Measurements from ENCODE around the gene ATXN3L. TPM values are rescaled to one million over a fixed set of nuclear protein-coding genes. Genes with fewer than 3 reads are reported as not detected.

Gene ATXN3L
- total and polyA plus RNA-seq, 2 experiments from 2014 or later: not detected

GRCh38 chrX:13270360-13270759 is 49.5 kb downstream of the ATXN3L start (continued):
- TF ChIP-seq ZNF462 (CRISPR knock-in tag; IDR thresholded peaks at IDR 0.05) (no peak), ZNF331 (CRISPR knock-in tag; IDR thresholded peaks at IDR 0.05; ENCODE audit: low read depth) (no peak), CREB1 (CRISPR knock-in tag; IDR thresholded peaks at IDR 0.05; ENCODE audit: low read depth) (no peak)

GRCh38 chrX:13268874-13269273 is 51.0 kb downstream of the ATXN3L start:
- no peak overlapping the region for H3K27ac Mint-ChIP-seq
- H3K36me3 Mint-ChIP-seq (ENCODE audit: low read depth): no peaks in the 10 kb centered on the region
- Histone ChIP-seq H3K79me2 (replicated peaks; ENCODE audit: insufficient read depth) (no peaks in the 10 kb centered on the region), H3K27ac (ENCODE audit: low read depth) (no peak overlapping the region), H3K27me3 (ENCODE audit: insufficient read depth) (no peaks in the 10 kb centered on the region), H3F3A (replicated peaks; ENCODE audit: low read depth) (no peaks in the 10 kb centered on the region), H3K4me1 (ENCODE audit: insufficient read depth) (peaks cover 6% of the 10 kb centered on the region; the same call in 1 of the 2 replicates), H3K9me2 (ENCODE audit: insufficient read depth) (no peaks in the 10 kb centered on the region), H3K36me3 (ENCODE audit: insufficient read depth) (no peaks in the 10 kb centered on the region), H3K4me3 (no peak overlapping the region), H2AFZ (no peak overlapping the region), H3K4me2 (no peak overlapping the region), H4K20me1 (replicated peaks; ENCODE audit: insufficient read depth) (no peaks in the 10 kb centered on the region)
- no peaks in the 10 kb centered on the region for H3K27me3 Mint-ChIP-seq (ENCODE audit: insufficient read depth, low read depth, poor library complexity)
- DNase-seq (ENCODE audit: low spot score): no peak
- H3K4me1 Mint-ChIP-seq: no peaks in the 10 kb centered on the region
- no peak overlapping the region for H3K4me3 Mint-ChIP-seq
- H3K9me3 Mint-ChIP-seq: no peaks in the 10 kb centered on the region
- ATAC-seq: no peak
- TF ChIP-seq ZNF114 (CRISPR knock-in tag; IDR thresholded peaks at IDR 0.05) (no peak), ZNF462 (CRISPR knock-in tag; IDR thresholded peaks at IDR 0.05) (no peak), CTCF (conservative IDR thresholded peaks at IDR 0.05; ENCODE audit: low read depth in 2 of 2) (no peak), EZH2 (IDR thresholded peaks at IDR 0.05; ENCODE audit: low read depth, unreplicated experiment) (no peak), POLR2AphosphoS5 (IDR thresholded peaks at IDR 0.05; ENCODE audit: low read depth) (no peak), JUNB (IDR thresholded peaks at IDR 0.05; ENCODE audit: unreplicated experiment) (no peak), NANOG (IDR thresholded peaks at IDR 0.05; ENCODE audit: borderline replicate concordance) (no peak)
